Endothelial cell of umbilical vein (primary cell): Measurements from ENCODE around the gene BIRC3. TPM values are rescaled to one million over a fixed set of nuclear protein-coding genes. Genes with fewer than 3 reads are reported as not detected.

Source experiments
- BruUV-seq: library from RNA; stranded (reverse); fragments of 400-500 nt; replicated peaks from 2 replicates; lab custom pipeline; 2021; lab: Mats Ljungman, UMichigan
- CTCF ChIA-PET: fragments of 300-600, 350-600 bp; sonication (Branson Sonifier 250); formaldehyde crosslinking; loops from one replicate; lab custom pipeline; 2021; ENCODE audit warnings: antibody characterized with exemption, inconsistent platforms; lab: Charles Lee
- POLR2A ChIA-PET: fragments of 300-600, 350-600 bp; sonication (Branson Sonifier 250); formaldehyde crosslinking; loops from one replicate; lab custom pipeline; 2021; ENCODE audit warnings: antibody characterized with exemption, inconsistent platforms; lab: Charles Lee
- DNase-seq: peaks from one replicate; pipeline ENCODE4 v3.0.0-alpha.2; 2011; ENCODE audit warnings: low read depth, low spot score
- FAIRE-seq: peaks from 2 replicates; lab custom pipeline; 2011; peaks lifted over from hg19 to GRCh38; lab: Jason Lieb, UNC
- H2AFZ ChIP-seq: 2 replicates; pipeline ENCODE4 v1.6.0; 2012; ENCODE audit warnings: low read depth, low read length, control low read depth, inconsistent platforms
- H3K27ac ChIP-seq: 2 replicates; pipeline ENCODE4 v1.5.1; 2011; ENCODE audit warnings: low read depth, mild to moderate bottlenecking, control low read depth, low read length, moderate library complexity; ENCODE audit not compliant: insufficient read depth
- H3K27me3 ChIP-seq, 2 experiments: 2 replicates each; pipeline versions ENCODE4 v1.6.0 to v1.6.1; 2011; ENCODE audit warnings: low read length in 2 of 2, mixed read lengths in 1 of 2; ENCODE audit not compliant: control insufficient read depth in 2 of 2, insufficient read depth in 2 of 2
- H3K36me3 ChIP-seq, 2 experiments: 2 replicates in 1 of 2; 3 replicates in 1 of 2; pipeline ENCODE4 v1.5.1; 2011; ENCODE audit warnings: low read length in 2 of 2, mild to moderate bottlenecking in 1 of 2, moderate library complexity in 1 of 2; ENCODE audit not compliant: control insufficient read depth in 2 of 2, insufficient read depth in 2 of 2; ENCODE audit errors: extremely low read depth in 1 of 2
- H3K4me1 ChIP-seq: 3 replicates; pipeline ENCODE4 v1.5.1; 2011; ENCODE audit warnings: mild to moderate bottlenecking, low read length; ENCODE audit not compliant: control insufficient read depth, insufficient read depth; ENCODE audit errors: extremely low read depth
- H3K4me2 ChIP-seq: 2 replicates; pipeline ENCODE4 v1.6.1; 2011; ENCODE audit warnings: low read length, control low read depth, mixed read lengths; ENCODE audit not compliant: insufficient read depth
- H3K4me3 ChIP-seq, 3 experiments: fragments of 200-600 bp in 1 of 3; sonication (generic), shearing (Covaris generic) in 1 of 3; replicated peaks in 1 of 3; 2 replicates each; pipeline ENCODE4 v1.5.1; 2011 to 2016; ENCODE audit warnings: control low read depth in 3 of 3, low read length in 3 of 3, mild to moderate bottlenecking in 2 of 3, inconsistent platforms in 1 of 3, low read depth in 1 of 3, moderate library complexity in 1 of 3; ENCODE audit not compliant: insufficient read depth in 1 of 3
- H3K79me2 ChIP-seq: 2 replicates; pipeline ENCODE4 v1.6.0; 2012; ENCODE audit warnings: low read length, inconsistent platforms; ENCODE audit not compliant: control insufficient read depth, insufficient read depth
- H3K9ac ChIP-seq: replicated peaks from 2 replicates; pipeline ENCODE3; 2011; ENCODE audit warnings: low read length, control low read depth; ENCODE audit not compliant: insufficient read depth; ENCODE audit errors: extremely low read depth
- H3K9me1 ChIP-seq: replicated peaks from 3 replicates; pipeline ENCODE4 v1.6.0; 2011; ENCODE audit warnings: mild to moderate bottlenecking, low read length; ENCODE audit not compliant: control insufficient read depth, insufficient read depth; ENCODE audit errors: extremely low read depth
- H3K9me3 ChIP-seq: replicated peaks from 2 replicates; pipeline ENCODE4 v1.5.1; 2012; ENCODE audit warnings: low read length, inconsistent platforms; ENCODE audit not compliant: control insufficient read depth, insufficient read depth
- H4K20me1 ChIP-seq: replicated peaks from 2 replicates; pipeline ENCODE3; 2011; ENCODE audit warnings: mild to moderate bottlenecking, low read length; ENCODE audit not compliant: control insufficient read depth, insufficient read depth; ENCODE audit errors: extremely low read depth
- CTCF ChIP-seq, 2 donors: IDR thresholded peaks; 1 replicate in 1 of 2; 2 replicates in 1 of 2; pipeline ENCODE4 v1.5.1; 2011; ENCODE audit warnings: low read length in 2 of 2, mild to moderate bottlenecking in 2 of 2, moderate library complexity in 2 of 2, control low read depth in 1 of 2, inconsistent platforms in 1 of 2, low read depth in 1 of 2; ENCODE audit not compliant: insufficient read depth in 1 of 2; ENCODE audit errors: extremely low read depth in 1 of 2
- EZH2 ChIP-seq: IDR thresholded peaks from 2 replicates; pipeline ENCODE4 v1.6.1; 2012; ENCODE audit warnings: borderline replicate concordance, low read depth, mild to moderate bottlenecking, moderate library complexity, low read length, inconsistent platforms; ENCODE audit not compliant: severe bottlenecking
- FOS ChIP-seq: IDR thresholded peaks from 2 replicates; pipeline ENCODE4 v1.6.1; 2011; ENCODE audit warnings: mild to moderate bottlenecking, low read length, moderate library complexity, borderline replicate concordance; ENCODE audit not compliant: insufficient read depth
- GATA2 ChIP-seq: IDR thresholded peaks from 2 replicates; pipeline ENCODE4 v1.7.0; 2011; ENCODE audit warnings: low read depth, mild to moderate bottlenecking, moderate library complexity, mixed read lengths, low read length; ENCODE audit not compliant: insufficient read length, insufficient read depth
- JUN ChIP-seq: IDR thresholded peaks from 2 replicates; pipeline ENCODE4 v1.6.1; 2011; ENCODE audit warnings: borderline replicate concordance, low read depth; ENCODE audit not compliant: insufficient read length, insufficient read depth
- MAX ChIP-seq: IDR thresholded peaks from 2 replicates; pipeline ENCODE4 v1.6.1; 2011; ENCODE audit not compliant: insufficient read depth, insufficient read length
- MYC ChIP-seq: IDR thresholded peaks from one replicate; pipeline ENCODE4 v1.6.1; 2011; ENCODE audit warnings: mild to moderate bottlenecking, low read depth, low read length
- POLR2A ChIP-seq: IDR thresholded peaks from 2 replicates; pipeline ENCODE4 v1.6.1; 2012; ENCODE audit warnings: low read depth, mild to moderate bottlenecking, control low read depth, low read length
- POLR2AphosphoS5 ChIP-seq: IDR thresholded peaks from 2 replicates; pipeline ENCODE4 v1.6.1; 2012; ENCODE audit warnings: low read depth, mild to moderate bottlenecking, control low read depth, low read length, moderate library complexity; ENCODE audit not compliant: insufficient read depth
- dilution Hi-C: fragments of 300-500 bp; cut with MboI; formaldehyde crosslinking; loops from one replicate; pipeline ENCODE4 v1.15.0; 2019; ENCODE audit warnings: low sequenced_read_pairs; ENCODE audit not compliant: extremely low pct_ligation_motif_present
- intact Hi-C: fragments of 100-400 bp; cut with micrococcal nuclease; formaldehyde crosslinking; loops from one replicate; pipeline ENCODE4 v1.10.0; 2022
- polyA plus RNA-seq, 4 experiments: library from polyadenylated mRNA; depleted of rRNA in 3 of 4; stranded (reverse) in 3 of 4; unstranded in 1 of 4; fragments of >200 nt; gene quantifications; 2 replicates each; pipeline versions ENCODE4 v1.2.1 to v1.2.3, GENCODE V29; 2011 to 2012; ENCODE audit warnings: missing spikeins in 1 of 4
- small RNA-seq: library from RNA; depleted of rRNA; stranded (forward); fragments of <200 nt; gene quantifications from one replicate; pipeline ENCODE3, GENCODE V24; 2012; ENCODE audit warnings: low replicate concordance, low read depth; ENCODE audit not compliant: insufficient read depth, insufficient read length
- total RNA-seq: library from RNA; stranded (reverse); gene quantifications from 2 replicates; pipeline ENCODE4 v1.2.3, GENCODE V29; 2021

BIRC3 gene
- total and polyA plus RNA-seq, 2 donors (not counting 3 experiments of a cell fraction or from before 2014, with no cell fraction given): 0.28 to 1.4 TPM

GRCh38 chr11:102387043-102387781 is 69.9 kb downstream of the BIRC3 start:
- Histone ChIP-seq H3K9me3 (no peaks in the 10 kb centered on the region), H3K9me1 (no peaks in the 10 kb centered on the region), H3K79me2 (peaks cover 10% of the 10 kb centered on the region), H3K4me3 (no peak overlapping the region), H3K27me3 (no peaks in the 10 kb centered on the region), H4K20me1 (no peaks in the 10 kb centered on the region), H3K9ac (no peak overlapping the region), H3K36me3 (peaks cover 9 to 18% of the 10 kb centered on the region in 2 experiments), H2AFZ (no peak overlapping the region), H3K27ac (no peak overlapping the region), H3K4me2 (no peak overlapping the region), H3K4me1 (peaks cover 35% of the 10 kb centered on the region)
- intact Hi-C loops: no loop called here
- ChIA-PET POLR2A (no interaction called here), CTCF (interaction anchor here (1.0 kb wide), 1 partner anchor 109 kb away, joined by 3 read pairs; no protein-coding TSS in a partner anchor)
- no TSS peak for BruUV-seq
- TF ChIP-seq MYC (no peak), FOS (no peak), GATA2 (no peak), EZH2 (no peak), POLR2A (no peak), CTCF (IDR thresholded peaks at IDR 0.05; ENCODE audit: extremely low read depth in 1 of 2, insufficient read depth in 1 of 2, low read depth in 1 of 2, low read length in 2 of 2) (no peak), POLR2AphosphoS5 (no peak), MAX (no peak), JUN (no peak)
- FAIRE-seq (no peak), DNase-seq (no peak)
- dilution Hi-C loops: no loop called here

Small RNA genes lying within 50 kb of the gene (small RNA-seq; reads per million reads assigned to genes)
- not detected for gene AP000942.3
- not detected for gene AP000942.4
- not detected for gene RNU6-952P

Other genes with a start within 250 kb of the BIRC3 start
- gene YAP1, start 207.0 kb upstream of the BIRC3 start, total RNA-seq: 36.5 and 48.9 TPM in 2 replicates
- 32.6 and 34.2 TPM in 2 replicates for gene YAP1, start 207.0 kb upstream of the BIRC3 start, polyA plus RNA-seq
- gene BIRC2, start 29.7 kb downstream of the BIRC3 start, total RNA-seq: 47.3 and 49.9 TPM in 2 replicates
- gene BIRC2, start 29.7 kb downstream of the BIRC3 start, polyA plus RNA-seq: 32.9 and 42.8 TPM in 2 replicates
- gene TMEM123, start 135.3 kb downstream of the BIRC3 start, total RNA-seq: 199 and 257 TPM in 2 replicates
- 201 and 312 TPM in 2 replicates for gene TMEM123, start 135.3 kb downstream of the BIRC3 start, polyA plus RNA-seq
- 1.4 TPM in 1 of 2 replicates, not detected in the other for gene MMP7, start 213.3 kb downstream of the BIRC3 start, total RNA-seq
- gene MMP7, start 213.3 kb downstream of the BIRC3 start, polyA plus RNA-seq: 0.25 and 0.65 TPM in 2 replicates